Dendritic cell treated with granulocyte-macrophage colony-stimulating factor and Interleukin-4, amounts not matched to agents 40 ng/mL and 50 ng/mL, for 4 days (primary cell): Measurements from ENCODE around the gene ALS2.
"Not testable (repeated sequence)": the region's sequence is repeated elsewhere in the genome, so short reads cannot be mapped to it uniquely, and the experiment has no call there.

Source experiments
- H3K27ac Mint-ChIP-seq: one replicate; pipeline ENCODE4 v1.8.0; 2022; ENCODE audit warnings: mild to moderate bottlenecking, mixed read lengths
- H3K27me3 Mint-ChIP-seq: one replicate; pipeline ENCODE4 v1.8.0; 2022; ENCODE audit warnings: mild to moderate bottlenecking, mixed read lengths
- H3K36me3 Mint-ChIP-seq: one replicate; pipeline ENCODE4 v1.8.0; 2022; ENCODE audit warnings: low read depth, mixed read lengths
- H3K4me1 Mint-ChIP-seq: one replicate; pipeline ENCODE4 v1.8.0; 2022; ENCODE audit warnings: low read depth, mixed read lengths
- H3K4me3 Mint-ChIP-seq: one replicate; pipeline ENCODE4 v1.8.0; 2022; ENCODE audit warnings: mild to moderate bottlenecking, moderate library complexity, mixed read lengths
- H3K9me3 Mint-ChIP-seq: one replicate; pipeline ENCODE4 v1.8.0; 2022; ENCODE audit warnings: mixed read lengths
- intact Hi-C: fragments of 100-400 bp; cut with micrococcal nuclease; formaldehyde crosslinking; loops from one replicate; pipeline ENCODE4 v1.15.0; 2022

The ALS2 gene

GRCh38 chr2:201707142-201707541 lies 73.6 kb downstream of the ALS2 start:
- H3K27me3 Mint-ChIP-seq, result no peaks in the 10 kb centered on the region
- peaks cover 83% of the 10 kb centered on the region for H3K36me3 Mint-ChIP-seq
- intact Hi-C loops, result no loop called here

GRCh38 chr2:201704536-201704935 lies 76.2 kb downstream of the ALS2 start:
- no peaks in the 10 kb centered on the region for H3K27me3 Mint-ChIP-seq
- peaks cover 81% of the 10 kb centered on the region for H3K36me3 Mint-ChIP-seq
- H3K9me3 Mint-ChIP-seq, result no peaks in the 10 kb centered on the region
- intact Hi-C loops, result no loop called here
- no peaks in the 10 kb centered on the region for H3K4me1 Mint-ChIP-seq
- H3K27ac Mint-ChIP-seq, result no peak overlapping the region
- no peak overlapping the region for H3K4me3 Mint-ChIP-seq

More at GRCh38 chr2:201707142-201707541, 73.6 kb downstream of the ALS2 start:
- H3K4me3 Mint-ChIP-seq, result no peak overlapping the region
- H3K9me3 Mint-ChIP-seq, result no peaks in the 10 kb centered on the region
- H3K27ac Mint-ChIP-seq, result no peak overlapping the region
- no peaks in the 10 kb centered on the region for H3K4me1 Mint-ChIP-seq

GRCh38 chr2:201701646-201702045 lies 79.1 kb downstream of the ALS2 start:
- no peaks in the 10 kb centered on the region for H3K4me1 Mint-ChIP-seq
- intact Hi-C loops, result no loop called here
- no peaks in the 10 kb centered on the region for H3K27me3 Mint-ChIP-seq
- peaks cover 55% of the 10 kb centered on the region for H3K36me3 Mint-ChIP-seq
- no peaks in the 10 kb centered on the region for H3K9me3 Mint-ChIP-seq
- no peak overlapping the region for H3K4me3 Mint-ChIP-seq
- no peak overlapping the region for H3K27ac Mint-ChIP-seq

- H3K4me3 Mint-ChIP-seq, result no peak overlapping the region
- intact Hi-C loops, result no loop called here
- no peak overlapping the region for H3K27ac Mint-ChIP-seq
- H3K9me3 Mint-ChIP-seq, result no peaks in the 10 kb centered on the region
- no peaks in the 10 kb centered on the region for H3K4me1 Mint-ChIP-seq
- H3K27me3 Mint-ChIP-seq, result no peaks in the 10 kb centered on the region
- H3K36me3 Mint-ChIP-seq, result peaks cover 34% of the 10 kb centered on the region
These were observed 81.3 kb downstream of the ALS2 start for GRCh38 chr2:201699416-201699815.

GRCh38 chr2:201698588-201699226 lies 82.0 kb downstream of the ALS2 start, which contains the start of gene MPP4:
MPP4 (minus strand) TSS chr2:201698644; CDS start chr2:201693954, 4,690 bp downstream.
- no peaks in the 10 kb centered on the region for H3K27me3 Mint-ChIP-seq
- peaks cover 27% of the 10 kb centered on the region for H3K36me3 Mint-ChIP-seq
- no peak within 1 kb of the TSS for H3K4me3 Mint-ChIP-seq
- no peaks in the 10 kb centered on the region for H3K9me3 Mint-ChIP-seq
- no peaks in the 10 kb centered on the region for H3K4me1 Mint-ChIP-seq
- intact Hi-C loops, result no loop called here
- no peak within 1 kb of the TSS for H3K27ac Mint-ChIP-seq

- Mint-ChIP-seq H3K27me3 (no peaks in the 10 kb centered on the region), H3K9me3 (no peaks in the 10 kb centered on the region), H3K36me3 (peaks cover 19% of the 10 kb centered on the region), H3K27ac (no peak overlapping the region), H3K4me1 (no peaks in the 10 kb centered on the region), H3K4me3 (no peak overlapping the region)
- intact Hi-C loops, result no loop called here
These were observed 82.8 kb downstream of the ALS2 start for GRCh38 chr2:201697899-201698298.

- Mint-ChIP-seq H3K27ac (no peak overlapping the region), H3K9me3 (no peaks in the 10 kb centered on the region), H3K4me1 (no peaks in the 10 kb centered on the region), H3K27me3 (no peaks in the 10 kb centered on the region), H3K4me3 (no peak overlapping the region), H3K36me3 (peaks cover 9% of the 10 kb centered on the region)
- intact Hi-C loops, result no loop called here
These were observed 84.5 kb downstream of the ALS2 start for GRCh38 chr2:201696151-201696659.

- Mint-ChIP-seq H3K4me1 (no peaks in the 10 kb centered on the region), H3K27me3 (peaks cover 2% of the 10 kb centered on the region), H3K4me3 (no peak overlapping the region), H3K36me3 (no peaks in the 10 kb centered on the region), H3K27ac (no peak overlapping the region), H3K9me3 (no peaks in the 10 kb centered on the region)
- intact Hi-C loops, result no loop called here
These were observed 95.6 kb downstream of the ALS2 start for GRCh38 chr2:201685156-201685555.

- intact Hi-C loops, result no loop called here
- Mint-ChIP-seq H3K27ac (no peak overlapping the region), H3K4me1 (no peaks in the 10 kb centered on the region), H3K4me3 (no peak overlapping the region), H3K36me3 (no peaks in the 10 kb centered on the region), H3K9me3 (no peaks in the 10 kb centered on the region), H3K27me3 (peaks cover 2% of the 10 kb centered on the region)
These were observed 100.0 kb downstream of the ALS2 start for GRCh38 chr2:201680743-201681142.

GRCh38 chr2:201678401-201678800 lies 102.3 kb downstream of the ALS2 start:
- intact Hi-C loops, result no loop called here
- Mint-ChIP-seq H3K4me1 (no peaks in the 10 kb centered on the region), H3K27me3 (no peaks in the 10 kb centered on the region), H3K36me3 (no peaks in the 10 kb centered on the region), H3K27ac (no peak overlapping the region), H3K9me3 (no peaks in the 10 kb centered on the region), H3K4me3 (no peak overlapping the region)

GRCh38 chr2:201675454-201675853 lies 105.3 kb downstream of the ALS2 start:
- Mint-ChIP-seq H3K36me3 (no peaks in the 10 kb centered on the region), H3K27ac (no peak overlapping the region), H3K27me3 (no peaks in the 10 kb centered on the region), H3K4me3 (no peak overlapping the region), H3K4me1 (no peaks in the 10 kb centered on the region), H3K9me3 (no peaks in the 10 kb centered on the region)
- intact Hi-C loops, result no loop called here

GRCh38 chr2:201674794-201675193 lies 105.9 kb downstream of the ALS2 start:
- Mint-ChIP-seq H3K27me3 (no peaks in the 10 kb centered on the region), H3K9me3 (no peaks in the 10 kb centered on the region), H3K4me3 (no peak overlapping the region), H3K27ac (no peak overlapping the region), H3K36me3 (no peaks in the 10 kb centered on the region), H3K4me1 (no peaks in the 10 kb centered on the region)
- intact Hi-C loops, result no loop called here

- Mint-ChIP-seq H3K9me3 (no peaks in the 10 kb centered on the region), H3K27ac (no peak overlapping the region), H3K4me3 (no peak overlapping the region), H3K36me3 (no peaks in the 10 kb centered on the region), H3K4me1 (no peaks in the 10 kb centered on the region), H3K27me3 (no peaks in the 10 kb centered on the region)
- intact Hi-C loops, result no loop called here
These were observed 106.4 kb downstream of the ALS2 start for GRCh38 chr2:201674298-201674697.

GRCh38 chr2:201673546-201673945 lies 107.2 kb downstream of the ALS2 start:
- Mint-ChIP-seq H3K27ac (no peak overlapping the region), H3K36me3 (no peaks in the 10 kb centered on the region), H3K9me3 (no peaks in the 10 kb centered on the region), H3K4me1 (no peaks in the 10 kb centered on the region), H3K27me3 (no peaks in the 10 kb centered on the region), H3K4me3 (no peak overlapping the region)
- intact Hi-C loops, result no loop called here

GRCh38 chr2:201671205-201671604 lies 109.5 kb downstream of the ALS2 start:
- H3K4me3 Mint-ChIP-seq, H3K4me1 Mint-ChIP-seq, H3K27ac Mint-ChIP-seq, H3K27me3 Mint-ChIP-seq, H3K36me3 Mint-ChIP-seq, intact Hi-C loops, H3K9me3 Mint-ChIP-seq: not testable (repeated sequence)
